Loucy (cell line): ENCODE measurements around the gene MYO5B.

Experiments
- CTCF ChIP-seq: fragments of 200-600 bp; sonication (generic); conservative IDR thresholded peaks from 2 replicates; pipeline ENCODE4 v1.5.1; 2014; ENCODE audit warnings: mild to moderate bottlenecking, antibody characterized with exemption, low read length
- EZH2phosphoT487 ChIP-seq: fragments of 200-600 bp; IDR thresholded peaks from 2 replicates; pipeline ENCODE4 v1.6.1; 2018; ENCODE audit warnings: antibody characterized with exemption, mild to moderate bottlenecking, moderate library complexity, borderline replicate concordance

GRCh38 chr18:49832221-49832647 lies 362.7 kb downstream of the MYO5B start:
- TF ChIP-seq CTCF (no peak), EZH2phosphoT487 (no peak)
